Measurements from ENCODE around the gene SUN2. TPM values are rescaled to one million over a fixed set of nuclear protein-coding genes. Genes with fewer than 3 reads are reported as not detected.

SUN2 gene
- total RNA-seq, 1 experiment from 2014 or later, result 23.3 TPM

- peaks cover 12% of the 10 kb centered on the region for H3K36me3 ChIP-seq (ENCODE audit: insufficient read depth, low read length)
- no peak overlapping the region for H3K4me3 ChIP-seq (ENCODE audit: low read length)
- H4K20me1 ChIP-seq (ENCODE audit: insufficient read depth, low read depth, low read length), result no peaks in the 10 kb centered on the region
- no peak overlapping the region for H3K9ac ChIP-seq (ENCODE audit: low read length)
- no peaks in the 10 kb centered on the region for H3K4me1 ChIP-seq (ENCODE audit: low read length)
- H3K79me2 ChIP-seq (ENCODE audit: low read length), result no peaks in the 10 kb centered on the region
- H3K9me3 ChIP-seq (ENCODE audit: low read length), result no peaks in the 10 kb centered on the region
- no peak overlapping the region for H3K4me2 ChIP-seq (ENCODE audit: low read depth, low read length, poor library complexity, severe bottlenecking)
- no peak for DNase-seq
- H2AFZ ChIP-seq (ENCODE audit: low read length), result no peak overlapping the region
- H3K9me2 ChIP-seq (replicated peaks; ENCODE audit: insufficient read depth, low read length), result no peaks in the 10 kb centered on the region
- H3K27me3 ChIP-seq (ENCODE audit: low read length), result no peaks in the 10 kb centered on the region
- no peak overlapping the region for H3K27ac ChIP-seq (ENCODE audit: low read length)
These were observed 23.5 kb downstream of the SUN2 start for GRCh38 chr22:38732251-38732815.

- H3K79me2 ChIP-seq (ENCODE audit: low read length), result no peaks in the 10 kb centered on the region
- no peak overlapping the region for H3K4me2 ChIP-seq (ENCODE audit: low read depth, low read length, poor library complexity, severe bottlenecking)
- H3K9me2 ChIP-seq (replicated peaks; ENCODE audit: insufficient read depth, low read length), result no peaks in the 10 kb centered on the region
- H3K9ac ChIP-seq (ENCODE audit: low read length), result no peak overlapping the region
- no peak overlapping the region for H3K27ac ChIP-seq (ENCODE audit: low read length)
- no peaks in the 10 kb centered on the region for H4K20me1 ChIP-seq (ENCODE audit: insufficient read depth, low read depth, low read length)
- H3K9me3 ChIP-seq (ENCODE audit: low read length), result no peaks in the 10 kb centered on the region
- H3K4me3 ChIP-seq (ENCODE audit: low read length), result no peak overlapping the region
- no peaks in the 10 kb centered on the region for H3K27me3 ChIP-seq (ENCODE audit: low read length)
- H3K4me1 ChIP-seq (ENCODE audit: low read length), result no peaks in the 10 kb centered on the region
- H3K36me3 ChIP-seq (ENCODE audit: insufficient read depth, low read length), result peaks cover 12% of the 10 kb centered on the region
- H2AFZ ChIP-seq (ENCODE audit: low read length), result no peak overlapping the region
- no peak for DNase-seq
These were observed 24.1 kb downstream of the SUN2 start for GRCh38 chr22:38731703-38732161.

GRCh38 chr22:38730411-38730871, 25.4 kb downstream of the SUN2 start:
- Histone ChIP-seq H3K9me3 (ENCODE audit: low read length) (no peaks in the 10 kb centered on the region), H3K4me3 (ENCODE audit: low read length) (no peak overlapping the region), H3K27me3 (ENCODE audit: low read length) (no peaks in the 10 kb centered on the region), H4K20me1 (ENCODE audit: insufficient read depth, low read depth, low read length) (no peaks in the 10 kb centered on the region), H3K27ac (ENCODE audit: low read length) (no peak overlapping the region), H3K79me2 (ENCODE audit: low read length) (no peaks in the 10 kb centered on the region), H3K36me3 (ENCODE audit: insufficient read depth, low read length) (peaks cover 12% of the 10 kb centered on the region), H3K9ac (ENCODE audit: low read length) (no peak overlapping the region), H3K4me1 (ENCODE audit: low read length) (no peaks in the 10 kb centered on the region), H3K4me2 (ENCODE audit: low read depth, low read length, poor library complexity, severe bottlenecking) (no peak overlapping the region), H3K9me2 (replicated peaks; ENCODE audit: insufficient read depth, low read length) (no peaks in the 10 kb centered on the region), H2AFZ (ENCODE audit: low read length) (no peak overlapping the region)
- DNase-seq, result no peak

- H3K27me3 ChIP-seq (ENCODE audit: low read length), result no peaks in the 10 kb centered on the region
- no peak overlapping the region for H3K27ac ChIP-seq (ENCODE audit: low read length)
- H3K4me2 ChIP-seq (ENCODE audit: low read depth, low read length, poor library complexity, severe bottlenecking), result no peak overlapping the region
- no peaks in the 10 kb centered on the region for H3K4me1 ChIP-seq (ENCODE audit: low read length)
- DNase-seq, result no peak
- no peaks in the 10 kb centered on the region for H3K9me2 ChIP-seq (replicated peaks; ENCODE audit: insufficient read depth, low read length)
- peaks cover 12% of the 10 kb centered on the region for H3K36me3 ChIP-seq (ENCODE audit: insufficient read depth, low read length)
- H4K20me1 ChIP-seq (ENCODE audit: insufficient read depth, low read depth, low read length), result no peaks in the 10 kb centered on the region
- no peaks in the 10 kb centered on the region for H3K9me3 ChIP-seq (ENCODE audit: low read length)
- no peak overlapping the region for H3K4me3 ChIP-seq (ENCODE audit: low read length)
- no peak overlapping the region for H2AFZ ChIP-seq (ENCODE audit: low read length)
- no peak overlapping the region for H3K9ac ChIP-seq (ENCODE audit: low read length)
- no peaks in the 10 kb centered on the region for H3K79me2 ChIP-seq (ENCODE audit: low read length)
These were observed 25.9 kb downstream of the SUN2 start for GRCh38 chr22:38729946-38730345.

- no peak overlapping the region for H3K9ac ChIP-seq (ENCODE audit: low read length)
- peaks cover 5% of the 10 kb centered on the region; the same call in 1 of the 2 replicates for H4K20me1 ChIP-seq (ENCODE audit: insufficient read depth, low read depth, low read length)
These were observed 26.7 kb downstream of the SUN2 start for GRCh38 chr22:38728871-38729796.

GRCh38 chr22:38727530-38728451, 28.0 kb downstream of the SUN2 start:
- Histone ChIP-seq H3K4me2 (ENCODE audit: low read depth, low read length, poor library complexity, severe bottlenecking) (no peak overlapping the region), H3K4me1 (ENCODE audit: low read length) (no peaks in the 10 kb centered on the region), H3K4me3 (ENCODE audit: low read length) (no peak overlapping the region), H3K9me2 (replicated peaks; ENCODE audit: insufficient read depth, low read length) (no peaks in the 10 kb centered on the region), H3K9ac (ENCODE audit: low read length) (no peak overlapping the region), H3K27me3 (ENCODE audit: low read length) (no peaks in the 10 kb centered on the region), H3K9me3 (ENCODE audit: low read length) (no peaks in the 10 kb centered on the region), H4K20me1 (ENCODE audit: insufficient read depth, low read depth, low read length) (peaks cover 5% of the 10 kb centered on the region; the same call in 1 of the 2 replicates), H3K79me2 (ENCODE audit: low read length) (no peaks in the 10 kb centered on the region), H3K36me3 (ENCODE audit: insufficient read depth, low read length) (peaks cover 19% of the 10 kb centered on the region), H3K27ac (ENCODE audit: low read length) (no peak overlapping the region), H2AFZ (ENCODE audit: low read length) (no peak overlapping the region)
- no peak for DNase-seq

More at GRCh38 chr22:38728871-38729796, 26.7 kb downstream of the SUN2 start:
- Histone ChIP-seq H3K9me3 (ENCODE audit: low read length) (no peaks in the 10 kb centered on the region), H3K4me2 (ENCODE audit: low read depth, low read length, poor library complexity, severe bottlenecking) (no peak overlapping the region), H3K79me2 (ENCODE audit: low read length) (no peaks in the 10 kb centered on the region), H3K27ac (ENCODE audit: low read length) (no peak overlapping the region), H3K4me1 (ENCODE audit: low read length) (no peaks in the 10 kb centered on the region), H3K4me3 (ENCODE audit: low read length) (no peak overlapping the region), H2AFZ (ENCODE audit: low read length) (no peak overlapping the region), H3K27me3 (ENCODE audit: low read length) (no peaks in the 10 kb centered on the region), H3K36me3 (ENCODE audit: insufficient read depth, low read length) (peaks cover 16% of the 10 kb centered on the region), H3K9me2 (replicated peaks; ENCODE audit: insufficient read depth, low read length) (no peaks in the 10 kb centered on the region)
- no peak for DNase-seq

- DNase-seq, result no peak
- Histone ChIP-seq H3K4me2 (ENCODE audit: low read depth, low read length, poor library complexity, severe bottlenecking) (no peak overlapping the region), H2AFZ (ENCODE audit: low read length) (no peak overlapping the region), H3K9ac (ENCODE audit: low read length) (no peak overlapping the region), H3K9me3 (ENCODE audit: low read length) (no peaks in the 10 kb centered on the region), H3K27ac (ENCODE audit: low read length) (no peak overlapping the region), H3K4me1 (ENCODE audit: low read length) (no peaks in the 10 kb centered on the region), H3K36me3 (ENCODE audit: insufficient read depth, low read length) (peaks cover 26% of the 10 kb centered on the region), H3K79me2 (ENCODE audit: low read length) (no peaks in the 10 kb centered on the region), H3K9me2 (replicated peaks; ENCODE audit: insufficient read depth, low read length) (no peaks in the 10 kb centered on the region), H3K4me3 (ENCODE audit: low read length) (no peak overlapping the region), H3K27me3 (ENCODE audit: low read length) (no peaks in the 10 kb centered on the region), H4K20me1 (ENCODE audit: insufficient read depth, low read depth, low read length) (peaks cover 8% of the 10 kb centered on the region; the same call in 1 of the 2 replicates)
These were observed 28.7 kb downstream of the SUN2 start for GRCh38 chr22:38727123-38727522.
